GM18502 (cell line): ENCODE data around the gene PRSS12.

Experiments used
- ATAC-seq: cut with Tn5 transposase; IDR thresholded peaks from one replicate; pipeline ENCODE4 v1.9.1; 2021; ENCODE audit warnings: mild to moderate bottlenecking; ENCODE audit not compliant: unreplicated experiment, poor library complexity

Gene PRSS12

GRCh38 chr4:118361192-118361591 is 8.4 kb upstream of the PRSS12 start:
- no peak for ATAC-seq

- ATAC-seq, result no peak
These were observed 7.3 kb upstream of the PRSS12 start for GRCh38 chr4:118360106-118360505.

GRCh38 chr4:118357601-118358000 is 4.8 kb upstream of the PRSS12 start:
- no peak for ATAC-seq

GRCh38 chr4:118356731-118357130 is 3.9 kb upstream of the PRSS12 start:
- no peak for ATAC-seq

- ATAC-seq, result no peak
These were observed 3.3 kb upstream of the PRSS12 start for GRCh38 chr4:118356111-118356510.

GRCh38 chr4:118354913-118355312 is 2.1 kb upstream of the PRSS12 start:
- no peak for ATAC-seq

GRCh38 chr4:118353534-118354030 is 779 bp upstream of the PRSS12 start:
- no peak for ATAC-seq

- peak; percentile 20 for ATAC-seq
These were observed 664 bp downstream of the PRSS12 start for GRCh38 chr4:118351851-118352827.

- ATAC-seq, result no peak
These were observed 1.8 kb downstream of the PRSS12 start for GRCh38 chr4:118350961-118351360.

- no peak for ATAC-seq
These were observed 3.9 kb downstream of the PRSS12 start for GRCh38 chr4:118348886-118349285.

GRCh38 chr4:118346495-118346894 is 6.3 kb downstream of the PRSS12 start:
- no peak for ATAC-seq

- ATAC-seq, result no peak
These were observed 7.0 kb downstream of the PRSS12 start for GRCh38 chr4:118345813-118346212.

GRCh38 chr4:118344801-118345200 is 8.0 kb downstream of the PRSS12 start:
- no peak for ATAC-seq

- ATAC-seq, result no peak
These were observed 9.3 kb downstream of the PRSS12 start for GRCh38 chr4:118343501-118343900.

GRCh38 chr4:118340109-118340508 is 12.7 kb downstream of the PRSS12 start:
- ATAC-seq, result no peak

GRCh38 chr4:118338981-118339765 is 13.6 kb downstream of the PRSS12 start:
- ATAC-seq, result no peak

- ATAC-seq, result no peak
These were observed 14.3 kb downstream of the PRSS12 start for GRCh38 chr4:118338518-118338917.

- no peak for ATAC-seq
These were observed 14.8 kb downstream of the PRSS12 start for GRCh38 chr4:118337954-118338353.

GRCh38 chr4:118335774-118336173 is 17.0 kb downstream of the PRSS12 start:
- ATAC-seq, result no peak

GRCh38 chr4:118335324-118335723 is 17.5 kb downstream of the PRSS12 start:
- ATAC-seq, result no peak

- no peak for ATAC-seq
These were observed 21.5 kb downstream of the PRSS12 start for GRCh38 chr4:118331352-118331751.
